CMK (cell line): Measurements from ENCODE around the gene CT45A7.
"Not testable (repeated sequence)": the region's sequence is repeated elsewhere in the genome, so short reads cannot be mapped to it uniquely, and the experiment has no call there.

Experiments used
- DNase-seq: peaks from one replicate; pipeline ENCODE4 v3.0.0-alpha.2; 2010; ENCODE audit warnings: low read depth

Gene CT45A7, protein sequence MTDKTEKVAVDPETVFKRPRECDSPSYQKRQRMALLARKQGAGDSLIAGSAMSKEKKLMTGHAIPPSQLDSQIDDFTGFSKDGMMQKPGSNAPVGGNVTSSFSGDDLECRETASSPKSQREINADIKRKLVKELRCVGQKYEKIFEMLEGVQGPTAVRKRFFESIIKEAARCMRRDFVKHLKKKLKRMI

DNA sequence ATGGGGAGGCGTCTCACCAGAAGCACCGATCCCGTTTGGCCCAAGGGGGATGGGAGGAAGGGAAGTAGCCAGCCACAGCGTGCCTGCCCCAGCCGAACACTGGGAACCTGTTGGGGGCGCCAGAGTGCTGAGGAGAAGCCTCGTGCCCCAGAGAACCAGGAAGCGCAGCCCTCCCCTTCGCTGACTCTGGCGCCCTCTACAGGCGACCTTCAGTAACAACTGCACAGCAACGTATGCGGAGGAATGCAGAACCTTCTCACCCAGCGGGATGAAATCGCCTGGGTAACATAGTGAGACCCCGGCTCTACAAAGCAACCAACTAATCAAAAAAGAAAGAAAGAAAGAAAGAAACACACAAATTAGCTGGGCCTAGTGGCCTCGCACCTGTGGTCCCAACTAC, at the start of gene CT45A7:
TSS of gene CT45A7 (minus strand) at position 101 of the 400 bp plus-strand sequence. CDS start 3,747 bp downstream, outside the sequence.
- DNase-seq: not testable (repeated sequence)

DNA sequence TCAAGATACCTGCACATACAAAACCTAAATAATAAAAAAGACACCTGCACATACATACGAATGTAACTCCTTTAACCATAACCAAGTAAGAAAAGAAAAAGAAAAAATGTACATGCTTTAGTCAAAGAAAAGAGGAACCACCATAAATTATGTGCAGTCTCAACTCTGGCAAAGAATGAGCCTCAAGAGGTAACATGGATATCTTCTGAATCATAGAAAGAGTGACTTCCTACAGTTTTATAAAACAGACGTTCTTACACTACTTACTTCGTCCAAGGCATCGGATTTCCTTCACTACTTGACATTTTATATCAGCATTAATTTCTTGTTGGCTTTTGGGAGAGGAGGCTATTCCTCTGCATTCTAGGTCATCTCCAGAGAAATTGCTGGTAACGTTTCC, 45.7 kb upstream of the CT45A7 start:
- DNase-seq: not testable (repeated sequence)

DNA sequence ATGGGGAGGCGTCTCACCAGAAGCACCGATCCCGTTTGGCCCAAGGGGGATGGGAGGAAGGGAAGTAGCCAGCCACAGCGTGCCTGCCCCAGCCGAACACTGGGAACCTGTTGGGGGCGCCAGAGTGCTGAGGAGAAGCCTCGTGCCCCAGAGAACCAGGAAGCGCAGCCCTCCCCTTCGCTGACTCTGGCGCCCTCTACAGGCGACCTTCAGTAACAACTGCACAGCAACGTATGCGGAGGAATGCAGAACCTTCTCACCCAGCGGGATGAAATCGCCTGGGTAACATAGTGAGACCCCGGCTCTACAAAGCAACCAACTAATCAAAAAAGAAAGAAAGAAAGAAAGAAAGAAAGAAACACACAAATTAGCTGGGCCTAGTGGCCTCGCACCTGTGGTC, 34.6 kb upstream of the CT45A7 start, which contains the start of gene CT45A9:
TSS of gene CT45A9 (minus strand) at position 101 of the 400 bp plus-strand sequence. CDS start 3,751 bp downstream, outside the sequence.
- not testable (repeated sequence) for DNase-seq

DNA sequence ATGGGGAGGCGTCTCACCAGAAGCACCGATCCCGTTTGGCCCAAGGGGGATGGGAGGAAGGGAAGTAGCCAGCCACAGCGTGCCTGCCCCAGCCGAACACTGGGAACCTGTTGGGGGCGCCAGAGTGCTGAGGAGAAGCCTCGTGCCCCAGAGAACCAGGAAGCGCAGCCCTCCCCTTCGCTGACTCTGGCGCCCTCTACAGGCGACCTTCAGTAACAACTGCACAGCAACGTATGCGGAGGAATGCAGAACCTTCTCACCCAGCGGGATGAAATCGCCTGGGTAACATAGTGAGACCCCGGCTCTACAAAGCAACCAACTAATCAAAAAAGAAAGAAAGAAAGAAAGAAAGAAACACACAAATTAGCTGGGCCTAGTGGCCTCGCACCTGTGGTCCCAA, 17.4 kb upstream of the CT45A7 start, which contains the start of gene CT45A8:
TSS of gene CT45A8 (minus strand) at position 101 of the 400 bp plus-strand sequence. CDS start 3,755 bp downstream, outside the sequence.
- DNase-seq: not testable (repeated sequence)

DNA sequence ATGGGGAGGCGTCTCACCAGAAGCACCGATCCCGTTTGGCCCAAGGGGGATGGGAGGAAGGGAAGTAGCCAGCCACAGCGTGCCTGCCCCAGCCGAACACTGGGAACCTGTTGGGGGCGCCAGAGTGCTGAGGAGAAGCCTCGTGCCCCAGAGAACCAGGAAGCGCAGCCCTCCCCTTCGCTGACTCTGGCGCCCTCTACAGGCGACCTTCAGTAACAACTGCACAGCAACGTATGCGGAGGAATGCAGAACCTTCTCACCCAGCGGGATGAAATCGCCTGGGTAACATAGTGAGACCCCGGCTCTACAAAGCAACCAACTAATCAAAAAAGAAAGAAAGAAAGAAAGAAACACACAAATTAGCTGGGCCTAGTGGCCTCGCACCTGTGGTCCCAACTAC, 17.2 kb downstream of the CT45A7 start, which contains the start of gene CT45A2:
TSS of gene CT45A2 (minus strand) at position 101 of the 400 bp plus-strand sequence. CDS start 3,747 bp downstream, outside the sequence.
- DNase-seq: not testable (repeated sequence)

DNA sequence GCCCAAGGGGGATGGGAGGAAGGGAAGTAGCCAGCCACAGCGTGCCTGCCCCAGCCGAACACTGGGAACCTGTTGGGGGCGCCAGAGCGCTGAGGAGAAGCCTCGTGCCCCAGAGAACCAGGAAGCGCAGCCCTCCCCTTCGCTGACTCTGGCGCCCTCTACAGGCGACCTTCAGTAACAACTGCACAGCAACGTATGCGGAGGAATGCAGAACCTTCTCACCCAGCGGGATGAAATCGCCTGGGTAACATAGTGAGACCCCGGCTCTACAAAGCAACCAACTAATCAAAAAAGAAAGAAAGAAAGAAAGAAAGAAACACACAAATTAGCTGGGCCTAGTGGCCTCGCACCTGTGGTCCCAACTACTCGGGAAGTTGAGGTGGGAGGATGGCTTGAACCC, 34.4 kb downstream of the CT45A7 start, which contains the start of gene CT45A6:
TSS of gene CT45A6 (minus strand) at position 101 of the 400 bp plus-strand sequence. CDS start 3,794 bp downstream, outside the sequence.
- DNase-seq: not testable (repeated sequence)

DNA sequence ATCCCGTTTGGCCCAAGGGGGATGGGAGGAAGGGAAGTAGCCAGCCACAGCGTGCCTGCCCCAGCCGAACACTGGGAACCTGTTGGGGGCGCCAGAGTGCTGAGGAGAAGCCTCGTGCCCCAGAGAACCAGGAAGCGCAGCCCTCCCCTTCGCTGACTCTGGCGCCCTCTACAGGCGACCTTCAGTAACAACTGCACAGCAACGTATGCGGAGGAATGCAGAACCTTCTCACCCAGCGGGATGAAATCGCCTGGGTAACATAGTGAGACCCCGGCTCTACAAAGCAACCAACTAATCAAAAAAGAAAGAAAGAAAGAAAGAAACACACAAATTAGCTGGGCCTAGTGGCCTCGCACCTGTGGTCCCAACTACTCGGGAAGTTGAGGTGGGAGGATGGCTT, 51.7 kb downstream of the CT45A7 start, which contains the start of gene CT45A5:
TSS of gene CT45A5 (minus strand) at position 101 of the 400 bp plus-strand sequence. CDS start 3,774 bp downstream, outside the sequence.
- DNase-seq: not testable (repeated sequence)
